CD14-positive monocyte (primary cell): Measurements from ENCODE around the gene FAM20C. TPM values are rescaled to one million over a fixed set of nuclear protein-coding genes. Genes with fewer than 3 reads are reported as not detected.

Source experiments
- DNase-seq, 3 donors: peaks; one replicate each; pipeline ENCODE4 v3.0.0-alpha.2; 2011 to 2022
- H2AFZ ChIP-seq: 2 replicates; pipeline ENCODE4 v1.6.0; 2012; ENCODE audit warnings: mild to moderate bottlenecking, low read depth, low read length, inconsistent platforms; ENCODE audit not compliant: insufficient read depth, poor library complexity, severe bottlenecking
- H3K27ac ChIP-seq, 2 donors: 1 replicate in 1 of 2; 2 replicates in 1 of 2; pipeline ENCODE4 v1.5.1; 2012 to 2013; ENCODE audit warnings: low read length in 2 of 2, control low read depth in 1 of 2, inconsistent platforms in 1 of 2, low read depth in 1 of 2, mild to moderate bottlenecking in 1 of 2
- H3K27me3 ChIP-seq, 2 donors: one replicate each; pipeline versions ENCODE4 v1.6.0 to v1.6.1; 2011 to 2013; ENCODE audit warnings: low read length in 2 of 2; ENCODE audit not compliant: control insufficient read depth in 2 of 2, insufficient read depth in 2 of 2
- H3K36me3 ChIP-seq, 2 donors: replicated peaks in 1 of 2; 1 replicate in 1 of 2; 2 replicates in 1 of 2; pipeline versions ENCODE4 v1.5.1 to v1.6.1; 2012 to 2013; ENCODE audit warnings: low read length in 2 of 2, control low read depth in 1 of 2, inconsistent platforms in 1 of 2, mild to moderate bottlenecking in 1 of 2; ENCODE audit not compliant: insufficient read depth in 2 of 2, control insufficient read depth in 1 of 2
- H3K4me1 ChIP-seq, 2 donors: 1 replicate in 1 of 2; 2 replicates in 1 of 2; pipeline versions ENCODE4 v1.5.1 to v1.6.1; 2012 to 2013; ENCODE audit warnings: low read length in 2 of 2, control low read depth in 1 of 2, inconsistent platforms in 1 of 2, mild to moderate bottlenecking in 1 of 2, moderate library complexity in 1 of 2; ENCODE audit not compliant: insufficient read depth in 2 of 2, control insufficient read depth in 1 of 2
- H3K4me2 ChIP-seq: replicated peaks from 2 replicates; pipeline ENCODE3; 2012; ENCODE audit warnings: low read length, moderate library complexity, mild to moderate bottlenecking; ENCODE audit not compliant: poor library complexity, severe bottlenecking; ENCODE audit errors: extremely low read depth
- H3K4me3 ChIP-seq, 3 experiments: fragments of 200-600 bp in 1 of 3; sonication (generic) in 1 of 3; replicated peaks in 1 of 3; 1 replicate in 2 of 3; 2 replicates in 1 of 3; pipeline ENCODE4 v1.5.1; 2011 to 2013; ENCODE audit warnings: low read length in 3 of 3, mild to moderate bottlenecking in 3 of 3, control low read depth in 2 of 3, low read depth in 2 of 3, inconsistent platforms in 1 of 3, moderate library complexity in 1 of 3
- H3K79me2 ChIP-seq: 2 replicates; pipeline ENCODE4 v1.6.0; 2012; ENCODE audit warnings: mild to moderate bottlenecking, control low read depth, inconsistent platforms, low read length, moderate library complexity; ENCODE audit not compliant: insufficient read depth
- H3K9ac ChIP-seq: 2 replicates; pipeline ENCODE4 v1.6.0; 2017; ENCODE audit warnings: low read length, mild to moderate bottlenecking; ENCODE audit not compliant: insufficient read depth, poor library complexity, severe bottlenecking
- H3K9me3 ChIP-seq, 2 donors: replicated peaks in 1 of 2; 1 replicate in 1 of 2; 2 replicates in 1 of 2; pipeline versions ENCODE4 v1.5.1 to v1.6.1; 2012 to 2013; ENCODE audit warnings: low read length in 2 of 2, control low read depth in 1 of 2; ENCODE audit not compliant: control insufficient read depth in 1 of 2, insufficient read depth in 1 of 2
- H4K20me1 ChIP-seq: 2 replicates; pipeline ENCODE4 v1.6.0; 2012; ENCODE audit warnings: mild to moderate bottlenecking, low read length, control low read depth, moderate library complexity; ENCODE audit not compliant: insufficient read depth
- H3K27ac Mint-ChIP-seq, 7 donors: one replicate each; pipeline ENCODE4 v1.8.0; 2020; ENCODE audit warnings: mild to moderate bottlenecking in 7 of 7, mixed read lengths in 7 of 7, moderate library complexity in 6 of 7, inconsistent platforms in 2 of 7
- H3K27me3 Mint-ChIP-seq, 3 donors: one replicate each; pipeline ENCODE4 v1.8.0; 2021 to 2022; ENCODE audit warnings: low read depth in 3 of 3, mild to moderate bottlenecking in 3 of 3, mixed read lengths in 3 of 3, moderate library complexity in 3 of 3, inconsistent platforms in 1 of 3
- H3K36me3 Mint-ChIP-seq, 2 donors: one replicate each; pipeline ENCODE4 v1.8.0; 2020; ENCODE audit warnings: mixed read lengths in 2 of 2, inconsistent platforms in 1 of 2, mild to moderate bottlenecking in 1 of 2
- H3K4me1 Mint-ChIP-seq: one replicate; pipeline ENCODE4 v1.8.0; 2020; ENCODE audit warnings: mild to moderate bottlenecking, mixed read lengths
- H3K4me3 Mint-ChIP-seq, 2 donors: one replicate each; pipeline ENCODE4 v1.8.0; 2020; ENCODE audit warnings: mild to moderate bottlenecking in 2 of 2, mixed read lengths in 2 of 2, moderate library complexity in 1 of 2
- H3K9me3 Mint-ChIP-seq, 7 donors: one replicate each; pipeline ENCODE4 v1.8.0; 2020 to 2022; ENCODE audit warnings: mixed read lengths in 7 of 7, mild to moderate bottlenecking in 6 of 7, moderate library complexity in 6 of 7, inconsistent platforms in 2 of 7
- CTCF ChIP-seq: fragments of 200-600 bp; IDR thresholded peaks from one replicate; pipeline ENCODE4 v1.8.0; 2022; ENCODE audit warnings: antibody characterized with exemption, mild to moderate bottlenecking
- WGBS: methylation state at CpG from one replicate; pipeline ENCODE4 v1.1.5; 2013; ENCODE audit warnings: missing lambda C conversion rate; ENCODE audit not compliant: insufficient coverage; 5-methylcytosine and 5-hydroxymethylcytosine counted together
- intact Hi-C, 2 donors: fragments of 100-400 bp; cut with micrococcal nuclease; formaldehyde crosslinking; loops; one replicate each; pipeline versions ENCODE4 v1.15.0 to v1.15.1; 2023
- polyA plus RNA-seq, 3 donors: library from polyadenylated mRNA; depleted of rRNA in 1 of 3; unstranded in 2 of 3; stranded (reverse) in 1 of 3; fragments of 300-500 nt in 2 of 3; fragments of >200 nt in 1 of 3; fragmentation: Illumina TruSeq in 2 of 3; gene quantifications; 1 replicate in 2 of 3; 2 replicates in 1 of 3; pipeline ENCODE4 v1.2.3, GENCODE V29; 2012 to 2021

Gene FAM20C
- polyA plus RNA-seq, 3 donors: 1.2 to 32.2 (median 1.5) TPM

- TF ChIP-seq CTCF: no peak
- H3K27me3 ChIP-seq: no peaks in the 10 kb centered on the region
- H3K4me1 ChIP-seq: peaks cover 31 to 34% of the 10 kb centered on the region in 2 donors
- H3K36me3 Mint-ChIP-seq: peaks cover 8 to 14% of the 10 kb centered on the region in 2 donors
- 51% methylated on average over 11 of the region's 12 CpGs for WGBS
- H3K79me2 ChIP-seq: no peaks in the 10 kb centered on the region
- intact Hi-C loops: no loop called here
- no peak overlapping the region for H3K9ac ChIP-seq
- peak overlapping the region; percentile 68 to 78 for H3K27ac ChIP-seq
- peak overlapping the region; percentile 62 to 90 (median 76) for H3K27ac Mint-ChIP-seq
- no peaks in the 10 kb centered on the region for H3K9me3 ChIP-seq
- DNase-seq: peak in 1 of 3 donors; percentile 21
- H3K9me3 Mint-ChIP-seq: no peaks in the 10 kb centered on the region
- no peaks in the 10 kb centered on the region for H3K36me3 ChIP-seq
- H3K4me3 ChIP-seq: peak overlapping the region in 1 of 3 experiments; percentile 41
- peak overlapping the region; percentile 60 for H3K4me2 ChIP-seq
- H3K4me1 Mint-ChIP-seq: peaks cover 33% of the 10 kb centered on the region
- H4K20me1 ChIP-seq: no peaks in the 10 kb centered on the region
- peaks cover 0 to 6% (median 2%) of the 10 kb centered on the region in 3 donors for H3K27me3 Mint-ChIP-seq
- H3K4me3 Mint-ChIP-seq: peak overlapping the region in 1 of 2 donors; percentile 39
- peak overlapping the region; percentile 76 for H2AFZ ChIP-seq
These were observed 48.4 kb upstream of the FAM20C start for GRCh38 chr7:143811-144453.

- 95% methylated on average over 13 of the region's 15 CpGs for WGBS
- Mint-ChIP-seq H3K27ac (peak overlapping the region; percentile 46 to 90 (median 67)), H3K9me3 (no peaks in the 10 kb centered on the region), H3K36me3 (peaks cover 8 to 14% of the 10 kb centered on the region in 2 donors), H3K27me3 (peaks cover 0 to 6% (median 2%) of the 10 kb centered on the region in 3 donors), H3K4me1 (peaks cover 29% of the 10 kb centered on the region), H3K4me3 (no peak overlapping the region)
- H3K4me2 ChIP-seq: peak overlapping the region; percentile 60
- no peaks in the 10 kb centered on the region for H3K27me3 ChIP-seq
- no peak for DNase-seq
- no peaks in the 10 kb centered on the region for H3K79me2 ChIP-seq
- H3K9me3 ChIP-seq: no peaks in the 10 kb centered on the region
- peak overlapping the region; percentile 68 to 78 for H3K27ac ChIP-seq
- TF ChIP-seq CTCF: no peak
- no peaks in the 10 kb centered on the region for H3K36me3 ChIP-seq
- H3K4me1 ChIP-seq: peaks cover 31 to 37% of the 10 kb centered on the region in 2 donors
- intact Hi-C loops: no loop called here
- H3K4me3 ChIP-seq: peak overlapping the region in 1 of 3 experiments; percentile 41
- H3K9ac ChIP-seq: no peak overlapping the region
- H4K20me1 ChIP-seq: no peaks in the 10 kb centered on the region
- H2AFZ ChIP-seq: peak overlapping the region; percentile 76
These were observed 47.9 kb upstream of the FAM20C start for GRCh38 chr7:144454-144826.
